ENCODE data around the gene SAP30L.

The SAP30L gene

DNA sequence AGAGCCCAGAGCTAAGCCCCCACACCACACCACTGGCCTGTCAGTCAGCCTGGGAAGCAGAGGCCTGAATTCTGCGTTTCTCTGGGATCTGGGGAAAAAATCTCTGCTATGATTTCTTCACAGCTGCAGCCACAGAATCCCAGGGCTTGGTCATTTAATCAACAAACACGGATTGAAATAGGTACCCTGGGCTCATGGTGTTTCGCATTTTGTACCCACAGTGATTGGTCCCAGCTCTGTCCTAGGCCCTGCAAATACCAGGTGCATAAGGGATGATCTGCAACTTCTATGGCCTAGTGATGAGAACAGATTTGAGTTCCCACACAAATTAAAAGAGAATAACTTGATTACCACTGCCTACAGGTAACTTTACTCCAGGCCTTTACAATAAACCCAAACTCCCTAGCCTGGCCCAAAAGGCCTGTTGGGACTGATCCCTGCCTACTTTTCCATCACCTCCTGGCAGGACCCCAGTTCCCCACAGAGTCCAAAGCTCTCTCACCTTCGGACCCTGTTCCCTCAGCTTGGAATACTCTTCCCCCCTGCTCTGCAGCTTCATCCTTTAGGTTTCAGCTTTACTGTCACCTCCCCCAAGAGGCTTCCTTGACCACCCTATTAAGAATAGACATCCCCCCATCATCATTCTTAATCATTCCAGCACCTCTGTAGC is 14.7 kb upstream of the SAP30L start:
- peaks cover 5% of the 10 kb centered on the region for H3K36me3 ChIP-seq (replicated peaks)
- in situ Hi-C loops (cut with MboI; ENCODE audit: low sequenced_read_pairs): no loop called here

GRCh38 chr5:154435226-154435625 is 10.6 kb upstream of the SAP30L start:
- Histone ChIP-seq H3K4me1 (no peaks in the 10 kb centered on the region), H3K4me3 (no peak overlapping the region), H3K9me3 (no peaks in the 10 kb centered on the region), H3K27me3 (ENCODE audit: low read depth) (no peaks in the 10 kb centered on the region), H3K36me3 (replicated peaks) (peaks cover 27% of the 10 kb centered on the region)
- in situ Hi-C loops (cut with MboI; ENCODE audit: low sequenced_read_pairs): no loop called here
- no peak for DNase-seq (ENCODE audit: low spot score in 2 of 2)

More for the DNA sequence above, 14.7 kb upstream of the SAP30L start:
- no peaks in the 10 kb centered on the region for H3K4me1 ChIP-seq
- no peaks in the 10 kb centered on the region for H3K27me3 ChIP-seq (ENCODE audit: low read depth)
- H3K4me3 ChIP-seq: no peak overlapping the region
- no peak for DNase-seq (ENCODE audit: low spot score in 2 of 2)
- H3K9me3 ChIP-seq: no peaks in the 10 kb centered on the region

DNA sequence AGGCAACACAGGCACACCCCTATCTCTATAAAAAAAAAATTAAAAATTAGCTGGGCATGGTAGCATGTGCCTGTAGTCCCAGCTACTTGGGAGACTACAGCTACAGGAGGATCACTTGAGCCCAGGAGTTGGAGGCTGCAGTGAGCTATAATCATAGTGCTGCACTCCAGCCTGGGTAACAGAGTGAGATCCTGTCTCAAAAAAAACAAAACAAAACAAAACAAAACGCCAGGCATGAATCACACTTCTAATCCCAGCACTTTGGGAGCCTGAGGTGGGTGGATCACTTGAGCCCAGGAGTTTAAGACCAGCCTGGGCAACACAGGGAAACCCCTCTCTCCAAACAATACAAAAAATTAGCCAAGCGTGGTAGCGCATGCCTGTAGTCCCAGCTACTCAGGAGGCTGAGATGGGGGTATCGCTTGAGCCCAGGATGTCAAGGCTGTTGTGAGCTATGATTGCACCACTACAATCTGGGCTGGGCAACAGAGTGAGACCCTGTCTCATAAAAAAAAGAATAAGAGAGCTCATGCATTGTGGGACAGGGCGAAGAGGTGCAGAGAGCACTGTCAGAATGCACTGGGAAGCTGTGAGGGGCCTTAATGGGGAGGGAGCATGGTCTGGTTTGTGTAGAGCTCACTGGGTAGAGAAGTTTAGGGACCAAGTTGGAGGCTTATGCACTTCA is 8.4 kb upstream of the SAP30L start:
- in situ Hi-C loops (cut with MboI; ENCODE audit: low sequenced_read_pairs): no loop called here

GRCh38 chr5:154440540-154440939 is 5.3 kb upstream of the SAP30L start:
- DNase-seq (ENCODE audit: low spot score in 2 of 2): no peak
- Histone ChIP-seq H3K27me3 (ENCODE audit: low read depth) (no peaks in the 10 kb centered on the region), H3K4me1 (peaks cover 3% of the 10 kb centered on the region; the same call in 1 of the 2 replicates), H3K4me3 (no peak overlapping the region), H3K36me3 (replicated peaks) (peaks cover 31% of the 10 kb centered on the region), H3K9me3 (no peaks in the 10 kb centered on the region)
- in situ Hi-C loops (cut with MboI; ENCODE audit: low sequenced_read_pairs): no loop called here

More for the DNA sequence above, 8.4 kb upstream of the SAP30L start:
- no peaks in the 10 kb centered on the region for H3K27me3 ChIP-seq (ENCODE audit: low read depth)
- peaks cover 27% of the 10 kb centered on the region for H3K36me3 ChIP-seq (replicated peaks)
- no peaks in the 10 kb centered on the region for H3K9me3 ChIP-seq
- DNase-seq (ENCODE audit: low spot score in 2 of 2): no peak
- no peak overlapping the region for H3K4me3 ChIP-seq
- no peaks in the 10 kb centered on the region for H3K4me1 ChIP-seq

DNA sequence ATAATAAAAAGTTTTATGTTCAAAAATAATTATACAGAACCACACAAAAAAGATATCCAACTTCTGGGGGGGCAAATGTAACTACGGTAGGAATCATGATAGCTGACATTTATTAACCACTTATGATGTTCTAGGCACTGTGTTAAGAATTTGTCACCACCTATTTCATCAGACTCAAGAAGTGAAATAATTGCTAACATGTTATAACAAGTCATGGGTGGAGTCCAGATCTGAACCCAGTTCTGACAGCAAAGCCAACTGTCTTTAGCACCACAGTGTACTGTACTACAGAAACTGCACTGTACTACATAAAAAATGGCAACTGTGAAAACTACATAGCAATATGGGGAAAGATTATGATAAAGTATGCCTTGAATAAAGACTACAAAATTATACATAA is 3.0 kb upstream of the SAP30L start:
- Histone ChIP-seq H3K27me3 (ENCODE audit: low read depth) (no peaks in the 10 kb centered on the region), H3K9me3 (no peaks in the 10 kb centered on the region), H3K4me3 (no peak overlapping the region), H3K36me3 (replicated peaks) (peaks cover 17% of the 10 kb centered on the region), H3K4me1 (peaks cover 8% of the 10 kb centered on the region)
- in situ Hi-C loops (cut with MboI; ENCODE audit: low sequenced_read_pairs): no loop called here
- DNase-seq (ENCODE audit: low spot score in 2 of 2): no peak

GRCh38 chr5:154444556-154445421 is 1.0 kb upstream of the SAP30L start:
- DNase-seq (ENCODE audit: low spot score in 2 of 2): peak; percentile 9 to 46
- peaks cover 4% of the 10 kb centered on the region; the same call in 1 of the 2 replicates for H3K36me3 ChIP-seq (replicated peaks)
- peaks cover 8% of the 10 kb centered on the region for H3K4me1 ChIP-seq
- peak overlapping the region; percentile 96 for H3K4me3 ChIP-seq
- no peaks in the 10 kb centered on the region for H3K27me3 ChIP-seq (ENCODE audit: low read depth)
- no peaks in the 10 kb centered on the region for H3K9me3 ChIP-seq
- in situ Hi-C loops (cut with MboI; ENCODE audit: low sequenced_read_pairs): no loop called here

GRCh38 chr5:154446195-154447088 is 645 bp downstream of the SAP30L start:
- Histone ChIP-seq H3K4me3 (peak overlapping the region; percentile 96), H3K27me3 (ENCODE audit: low read depth) (no peaks in the 10 kb centered on the region), H3K9me3 (no peaks in the 10 kb centered on the region), H3K36me3 (replicated peaks) (peaks cover 5% of the 10 kb centered on the region), H3K4me1 (peaks cover 8% of the 10 kb centered on the region)
- in situ Hi-C loops (cut with MboI; ENCODE audit: low sequenced_read_pairs): no loop called here
- DNase-seq (ENCODE audit: low spot score in 2 of 2): peak; percentile 15 to 69

DNA sequence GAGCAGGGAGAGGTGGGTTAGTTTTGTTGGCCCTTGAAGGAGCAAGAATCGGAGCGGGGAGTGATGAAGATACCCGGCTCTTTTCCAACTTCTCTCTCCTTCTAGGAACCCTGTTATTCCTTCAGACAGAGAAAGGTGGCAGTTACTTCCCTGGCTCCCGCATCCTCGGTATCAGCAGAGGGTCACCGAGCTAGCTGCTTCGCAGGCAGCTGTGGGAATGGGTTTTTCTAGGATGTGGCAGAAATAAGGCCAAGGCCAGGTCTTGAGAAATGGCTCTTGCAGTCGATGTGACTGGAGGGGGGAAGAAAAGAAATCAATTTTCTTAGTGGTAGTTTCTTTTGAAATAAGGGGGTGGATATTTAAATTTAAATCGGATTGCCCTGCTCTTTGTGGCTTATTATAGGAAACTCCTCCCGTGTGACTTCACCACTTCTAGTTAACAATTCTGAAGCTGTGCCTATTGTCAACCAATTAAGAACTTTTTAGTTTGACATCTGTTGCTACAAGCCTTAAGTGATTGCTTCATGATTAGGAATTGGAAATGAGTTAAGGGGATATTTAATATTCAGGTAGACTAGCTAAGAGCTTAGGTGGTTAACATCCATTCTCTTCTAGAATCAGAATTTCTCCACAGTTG is 1.4 kb downstream of the SAP30L start:
- H3K4me3 ChIP-seq: peak overlapping the region; percentile 96
- DNase-seq (ENCODE audit: low spot score in 2 of 2): peak in 1 of 2 experiments; percentile 5
- H3K27me3 ChIP-seq (ENCODE audit: low read depth): no peaks in the 10 kb centered on the region
- in situ Hi-C loops (cut with MboI; ENCODE audit: low sequenced_read_pairs): no loop called here
- peaks cover 11% of the 10 kb centered on the region for H3K36me3 ChIP-seq (replicated peaks)
- H3K9me3 ChIP-seq: no peaks in the 10 kb centered on the region
- peaks cover 8% of the 10 kb centered on the region for H3K4me1 ChIP-seq

DNA sequence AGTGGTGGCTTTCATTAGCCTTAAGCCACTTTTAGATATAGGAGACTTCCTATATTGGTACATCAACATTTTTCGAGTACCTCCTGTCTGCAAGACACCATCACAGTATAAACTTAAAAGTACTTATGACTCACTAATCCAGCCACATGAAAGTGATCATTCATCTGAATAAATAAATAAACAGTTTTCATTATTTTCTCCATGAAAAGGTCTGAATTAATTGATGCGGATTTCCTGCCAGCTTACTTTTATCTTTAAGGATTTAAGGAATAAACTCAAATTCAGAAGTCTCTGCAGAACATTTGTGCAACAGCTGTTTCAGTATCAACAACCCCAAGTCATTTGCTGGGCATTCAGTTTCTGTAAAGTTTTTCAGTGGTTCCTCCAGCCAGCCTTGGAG is 4.0 kb downstream of the SAP30L start:
- peaks cover 15% of the 10 kb centered on the region for H3K36me3 ChIP-seq (replicated peaks)
- in situ Hi-C loops (cut with MboI; ENCODE audit: low sequenced_read_pairs): no loop called here

GRCh38 chr5:154451957-154452356 is 6.2 kb downstream of the SAP30L start:
- DNase-seq (ENCODE audit: low spot score in 2 of 2): no peak
- in situ Hi-C loops (cut with MboI; ENCODE audit: low sequenced_read_pairs): no loop called here
- no peak overlapping the region for H3K4me3 ChIP-seq
- H3K27me3 ChIP-seq (ENCODE audit: low read depth): no peaks in the 10 kb centered on the region
- H3K9me3 ChIP-seq: no peaks in the 10 kb centered on the region
- peaks cover 29% of the 10 kb centered on the region for H3K36me3 ChIP-seq (replicated peaks)
- peaks cover 5% of the 10 kb centered on the region for H3K4me1 ChIP-seq

More for the DNA sequence above, 4.0 kb downstream of the SAP30L start:
- no peak overlapping the region for H3K4me3 ChIP-seq
- no peaks in the 10 kb centered on the region for H3K9me3 ChIP-seq
- DNase-seq (ENCODE audit: low spot score in 2 of 2): no peak
- H3K4me1 ChIP-seq: peaks cover 5% of the 10 kb centered on the region
- no peaks in the 10 kb centered on the region for H3K27me3 ChIP-seq (ENCODE audit: low read depth)

DNA sequence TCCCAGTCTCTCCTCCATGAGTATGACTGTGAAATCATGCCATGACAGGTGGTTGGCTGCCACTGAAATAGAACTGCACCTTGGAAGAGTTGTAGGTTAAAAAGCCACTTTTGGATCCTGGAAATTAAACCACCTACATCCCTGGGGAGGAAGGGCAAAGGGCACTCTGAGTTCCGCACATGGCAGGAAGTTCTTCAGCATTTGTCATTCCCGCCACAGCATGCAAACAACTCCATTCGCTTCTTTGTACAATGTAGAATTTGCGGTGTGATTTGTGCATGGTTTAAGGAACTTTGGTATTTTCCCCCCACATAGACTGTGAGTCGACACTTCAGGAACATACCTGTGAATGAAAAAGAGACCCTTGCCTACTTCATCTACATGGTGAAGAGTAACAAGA is 9.8 kb downstream of the SAP30L start:
- no peaks in the 10 kb centered on the region for H3K9me3 ChIP-seq
- H3K4me3 ChIP-seq: no peak overlapping the region
- in situ Hi-C loops (cut with MboI; ENCODE audit: low sequenced_read_pairs): no loop called here
- no peak for DNase-seq (ENCODE audit: low spot score in 2 of 2)
- no peaks in the 10 kb centered on the region for H3K27me3 ChIP-seq (ENCODE audit: low read depth)
- H3K4me1 ChIP-seq: no peaks in the 10 kb centered on the region
- H3K36me3 ChIP-seq (replicated peaks): peaks cover 29% of the 10 kb centered on the region

GRCh38 chr5:154456540-154456939 is 10.7 kb downstream of the SAP30L start:
- Histone ChIP-seq H3K9me3 (no peaks in the 10 kb centered on the region), H3K36me3 (replicated peaks) (peaks cover 28% of the 10 kb centered on the region), H3K4me1 (no peaks in the 10 kb centered on the region), H3K4me3 (no peak overlapping the region), H3K27me3 (ENCODE audit: low read depth) (no peaks in the 10 kb centered on the region)
- in situ Hi-C loops (cut with MboI; ENCODE audit: low sequenced_read_pairs): no loop called here
- no peak for DNase-seq (ENCODE audit: low spot score in 2 of 2)

- in situ Hi-C loops (cut with MboI; ENCODE audit: low sequenced_read_pairs): no loop called here
- Histone ChIP-seq H3K9me3 (no peaks in the 10 kb centered on the region), H3K4me3 (no peak overlapping the region), H3K27me3 (ENCODE audit: low read depth) (no peaks in the 10 kb centered on the region), H3K4me1 (peaks cover 2% of the 10 kb centered on the region; the same call in 1 of the 2 replicates), H3K36me3 (replicated peaks) (peaks cover 15% of the 10 kb centered on the region)
- no peak for DNase-seq (ENCODE audit: low spot score in 2 of 2)
Measured at GRCh38 chr5:154459015-154459414, 13.2 kb downstream of the SAP30L start.
